Ishikawa (cell line): ENCODE measurements around the gene MUS81.

Experiments used
- CEBPB ChIP-seq: IDR thresholded peaks from 2 replicates; pipeline ENCODE4 v1.6.1; 2012
- CREB1 ChIP-seq: IDR thresholded peaks from 2 replicates; pipeline ENCODE4 v1.6.1; 2012; ENCODE audit warnings: low read depth
- EGR1 ChIP-seq: IDR thresholded peaks from 2 replicates; pipeline ENCODE4 v1.6.1; 2012
- EP300 ChIP-seq: IDR thresholded peaks from 2 replicates; pipeline ENCODE4 v1.6.1; 2012; ENCODE audit warnings: borderline replicate concordance
- FOXM1 ChIP-seq: IDR thresholded peaks from 2 replicates; pipeline ENCODE4 v1.6.1; 2012; ENCODE audit warnings: low read depth, borderline replicate concordance
- NFIC ChIP-seq: IDR thresholded peaks from 2 replicates; pipeline ENCODE4 v1.6.1; 2012
- RAD21 ChIP-seq: IDR thresholded peaks from 2 replicates; pipeline ENCODE4 v1.6.1; 2012; ENCODE audit warnings: low read depth
- TAF1 ChIP-seq: IDR thresholded peaks from 2 replicates; pipeline ENCODE4 v1.6.1; 2012; ENCODE audit warnings: low read depth, mild to moderate bottlenecking
- TCF12 ChIP-seq: IDR thresholded peaks from 2 replicates; pipeline ENCODE4 v1.6.1; 2012; ENCODE audit warnings: low read depth
- TEAD4 ChIP-seq: IDR thresholded peaks from 2 replicates; pipeline ENCODE4 v1.6.1; 2012
- YY1 ChIP-seq: IDR thresholded peaks from 2 replicates; pipeline ENCODE4 v1.6.1; 2012; ENCODE audit warnings: low read depth
- ZBTB7A ChIP-seq: IDR thresholded peaks from 2 replicates; pipeline ENCODE4 v1.6.1; 2012; ENCODE audit warnings: low read depth
- TF ChIP-seq, protein P1 (sequence below): IDR thresholded peaks from 2 replicates; pipeline ENCODE4 v1.6.1; 2012
- TF ChIP-seq, protein P2 (sequence below): IDR thresholded peaks from 2 replicates; pipeline ENCODE4 v1.6.1; 2012
- TF ChIP-seq, protein P3 (sequence below): IDR thresholded peaks from 2 replicates; pipeline ENCODE4 v1.6.1; 2012; ENCODE audit warnings: low read depth, mild to moderate bottlenecking

The MUS81 gene

DNA sequence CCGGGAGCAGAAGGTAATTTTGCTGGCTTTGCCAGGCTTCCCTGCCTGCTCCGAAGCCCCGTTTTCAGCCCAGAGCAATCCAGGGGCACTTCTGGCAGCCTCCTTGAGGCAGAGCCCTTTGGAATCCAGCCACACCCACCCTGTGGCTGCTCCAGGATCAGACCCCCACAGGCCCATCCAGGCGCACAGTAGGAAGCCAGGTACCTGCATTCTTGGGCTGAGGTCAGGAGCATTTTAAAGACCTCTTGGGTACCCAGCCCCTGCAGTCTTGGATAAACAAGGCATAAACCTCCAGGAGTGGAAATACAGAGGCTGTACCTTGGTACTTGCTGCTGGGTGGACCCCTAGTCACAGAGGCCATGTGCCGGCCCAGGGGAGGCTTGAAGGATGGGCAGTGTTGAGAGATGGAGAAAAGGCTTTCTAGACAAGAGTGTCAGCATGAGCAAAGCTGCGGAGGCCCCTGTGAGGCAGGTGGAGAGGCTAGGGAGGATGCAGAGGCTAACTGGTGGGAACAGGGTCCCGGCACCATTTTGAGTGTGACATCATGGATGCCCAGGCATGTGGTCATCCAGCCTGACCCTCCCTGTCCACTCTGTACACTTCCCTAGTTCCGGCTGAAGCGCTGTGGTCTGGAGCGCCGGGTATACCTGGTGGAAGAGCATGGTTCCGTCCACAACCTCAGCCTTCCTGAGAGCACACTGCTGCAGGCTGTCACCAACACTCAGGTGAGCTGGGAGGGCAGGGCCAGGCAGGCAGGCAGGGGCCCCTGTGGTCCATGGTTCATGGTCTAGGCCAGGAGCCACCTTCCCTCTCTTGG is 3.9 kb downstream of the MUS81 start:
- TF ChIP-seq TCF12 (no peak), FOXM1 (no peak), EGR1 (no peak), YY1 (no peak), EP300 (no peak), TAF1 (no peak), NFIC (no peak), CEBPB (no peak), TEAD4 (no peak), CREB1 (no peak), ZBTB7A (no peak), RAD21 (no peak)
- TF ChIP-seq, protein P1, sequence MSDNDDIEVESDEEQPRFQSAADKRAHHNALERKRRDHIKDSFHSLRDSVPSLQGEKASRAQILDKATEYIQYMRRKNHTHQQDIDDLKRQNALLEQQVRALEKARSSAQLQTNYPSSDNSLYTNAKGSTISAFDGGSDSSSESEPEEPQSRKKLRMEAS: no peak
- TF ChIP-seq, protein P2, sequence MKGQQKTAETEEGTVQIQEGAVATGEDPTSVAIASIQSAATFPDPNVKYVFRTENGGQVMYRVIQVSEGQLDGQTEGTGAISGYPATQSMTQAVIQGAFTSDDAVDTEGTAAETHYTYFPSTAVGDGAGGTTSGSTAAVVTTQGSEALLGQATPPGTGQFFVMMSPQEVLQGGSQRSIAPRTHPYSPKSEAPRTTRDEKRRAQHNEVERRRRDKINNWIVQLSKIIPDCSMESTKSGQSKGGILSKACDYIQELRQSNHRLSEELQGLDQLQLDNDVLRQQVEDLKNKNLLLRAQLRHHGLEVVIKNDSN: no peak
- TF ChIP-seq, protein P3, sequence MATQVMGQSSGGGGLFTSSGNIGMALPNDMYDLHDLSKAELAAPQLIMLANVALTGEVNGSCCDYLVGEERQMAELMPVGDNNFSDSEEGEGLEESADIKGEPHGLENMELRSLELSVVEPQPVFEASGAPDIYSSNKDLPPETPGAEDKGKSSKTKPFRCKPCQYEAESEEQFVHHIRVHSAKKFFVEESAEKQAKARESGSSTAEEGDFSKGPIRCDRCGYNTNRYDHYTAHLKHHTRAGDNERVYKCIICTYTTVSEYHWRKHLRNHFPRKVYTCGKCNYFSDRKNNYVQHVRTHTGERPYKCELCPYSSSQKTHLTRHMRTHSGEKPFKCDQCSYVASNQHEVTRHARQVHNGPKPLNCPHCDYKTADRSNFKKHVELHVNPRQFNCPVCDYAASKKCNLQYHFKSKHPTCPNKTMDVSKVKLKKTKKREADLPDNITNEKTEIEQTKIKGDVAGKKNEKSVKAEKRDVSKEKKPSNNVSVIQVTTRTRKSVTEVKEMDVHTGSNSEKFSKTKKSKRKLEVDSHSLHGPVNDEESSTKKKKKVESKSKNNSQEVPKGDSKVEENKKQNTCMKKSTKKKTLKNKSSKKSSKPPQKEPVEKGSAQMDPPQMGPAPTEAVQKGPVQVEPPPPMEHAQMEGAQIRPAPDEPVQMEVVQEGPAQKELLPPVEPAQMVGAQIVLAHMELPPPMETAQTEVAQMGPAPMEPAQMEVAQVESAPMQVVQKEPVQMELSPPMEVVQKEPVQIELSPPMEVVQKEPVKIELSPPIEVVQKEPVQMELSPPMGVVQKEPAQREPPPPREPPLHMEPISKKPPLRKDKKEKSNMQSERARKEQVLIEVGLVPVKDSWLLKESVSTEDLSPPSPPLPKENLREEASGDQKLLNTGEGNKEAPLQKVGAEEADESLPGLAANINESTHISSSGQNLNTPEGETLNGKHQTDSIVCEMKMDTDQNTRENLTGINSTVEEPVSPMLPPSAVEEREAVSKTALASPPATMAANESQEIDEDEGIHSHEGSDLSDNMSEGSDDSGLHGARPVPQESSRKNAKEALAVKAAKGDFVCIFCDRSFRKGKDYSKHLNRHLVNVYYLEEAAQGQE: no peak

DNA sequence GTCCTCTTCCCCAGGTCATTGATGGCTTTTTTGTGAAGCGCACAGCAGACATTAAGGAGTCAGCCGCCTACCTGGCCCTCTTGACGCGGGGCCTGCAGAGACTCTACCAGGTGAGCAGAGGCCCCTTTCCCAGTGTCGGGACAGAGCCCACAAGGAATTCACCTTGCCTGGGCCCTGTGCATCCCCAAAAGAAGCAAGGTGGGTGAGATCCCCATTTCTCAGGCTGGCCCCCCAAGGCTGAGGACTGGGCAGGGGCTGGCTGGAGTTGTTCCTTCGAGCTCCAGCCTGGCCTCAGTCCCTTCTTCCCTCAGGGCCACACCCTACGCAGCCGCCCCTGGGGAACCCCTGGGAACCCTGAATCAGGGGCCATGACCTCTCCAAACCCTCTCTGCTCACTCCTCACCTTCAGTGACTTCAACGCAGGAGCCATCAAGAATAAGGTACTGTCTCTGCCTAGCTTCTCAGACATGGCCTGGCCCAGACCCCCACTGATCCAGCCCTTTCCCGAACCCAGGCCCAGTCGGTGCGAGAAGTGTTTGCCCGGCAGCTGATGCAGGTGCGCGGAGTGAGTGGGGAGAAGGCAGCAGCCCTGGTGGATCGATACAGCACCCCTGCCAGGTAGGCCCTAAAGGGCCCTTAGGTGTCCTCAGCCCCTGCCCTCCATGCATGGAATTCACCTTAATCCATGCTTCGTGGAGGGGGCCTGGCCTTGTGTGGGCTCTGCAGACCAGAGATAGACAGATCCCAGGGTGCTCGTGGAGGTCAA is 4.7 kb downstream of the MUS81 start:
- TF ChIP-seq ZBTB7A: no peak

DNA sequence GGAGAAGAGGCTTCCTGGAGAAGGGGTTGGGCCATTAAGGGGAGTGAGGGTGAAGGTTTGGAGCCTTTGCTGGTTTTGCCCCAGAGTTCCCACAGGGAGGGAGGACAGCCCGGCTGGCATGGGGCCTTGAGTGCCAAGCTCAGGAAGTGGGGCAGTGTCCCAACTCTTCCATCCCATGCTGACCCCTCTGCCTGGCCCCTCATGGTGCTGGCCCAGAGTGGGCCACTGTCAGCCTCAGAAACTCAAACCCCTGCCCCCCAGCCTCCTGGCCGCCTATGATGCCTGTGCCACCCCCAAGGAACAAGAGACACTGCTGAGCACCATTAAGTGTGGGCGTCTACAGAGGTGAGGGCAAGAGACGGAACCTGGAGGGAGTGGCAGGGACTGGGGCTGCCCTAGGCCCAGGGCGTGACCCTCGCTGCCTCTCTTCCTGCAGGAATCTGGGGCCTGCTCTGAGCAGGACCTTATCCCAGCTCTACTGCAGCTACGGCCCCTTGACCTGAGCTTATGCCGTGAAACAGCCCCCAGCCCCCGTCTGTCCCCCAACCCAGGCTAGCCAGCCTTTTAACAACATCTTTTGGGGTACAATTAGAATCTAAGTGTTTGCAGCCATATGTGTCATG is 5.4 kb downstream of the MUS81 start:
- TF ChIP-seq TEAD4 (no peak), CREB1 (no peak), EGR1 (no peak), ZBTB7A (no peak), CEBPB (no peak), NFIC (no peak), TAF1 (no peak), YY1 (no peak), FOXM1 (no peak), TCF12 (no peak)
- TF ChIP-seq, protein P2: no peak
- TF ChIP-seq, protein P1: no peak
- TF ChIP-seq, protein P3: no peak

DNA sequence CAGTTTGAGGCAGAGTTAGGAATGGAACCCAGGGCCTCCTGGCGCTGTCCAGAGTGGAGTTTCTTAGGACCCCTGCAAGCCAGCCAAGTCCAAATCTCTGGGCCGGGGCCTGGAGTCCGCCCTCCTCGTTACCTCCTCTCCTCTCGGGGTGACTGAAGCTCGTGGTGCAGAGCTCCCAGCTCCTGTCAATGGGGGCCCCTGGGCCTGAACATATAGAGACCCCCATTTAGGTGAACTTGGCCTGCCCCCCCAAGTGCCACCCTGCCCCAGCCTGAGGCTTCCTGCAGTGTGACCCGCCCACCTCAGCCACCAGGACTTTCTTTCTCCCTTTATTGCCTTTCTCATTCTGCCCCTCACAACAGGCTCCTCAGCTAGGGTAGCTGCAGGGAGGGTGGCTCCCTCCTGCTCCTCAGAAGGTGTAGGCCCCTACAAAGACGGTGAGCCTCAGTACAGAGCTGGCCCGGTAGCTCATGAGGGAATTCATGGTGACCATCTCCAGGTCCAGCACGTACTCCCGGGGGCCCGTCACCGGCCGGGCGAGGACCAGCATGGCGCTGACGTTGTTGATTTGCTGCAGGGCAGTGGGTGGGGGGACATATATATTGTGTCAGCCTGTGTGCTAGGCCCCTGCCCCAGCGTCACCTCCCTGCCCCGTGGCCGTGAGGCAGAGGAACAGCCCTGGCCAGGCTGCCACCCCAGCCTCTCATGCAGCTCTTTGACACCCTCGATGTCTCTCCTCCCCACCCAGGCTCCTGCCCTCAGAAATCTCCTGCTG is 6.5 kb downstream of the MUS81 start:
- TF ChIP-seq NFIC: no peak
- no peak for TF ChIP-seq TEAD4
- TF ChIP-seq, protein P3: no peak
- TF ChIP-seq CREB1: no peak
- no peak for TF ChIP-seq EGR1
